Activated CD8-positive, alpha-beta T cell treated with anti-CD3 and anti-CD28 coated beads for 36 hours (primary cell): ENCODE data around the gene EIF6. TPM values are rescaled to one million over a fixed set of nuclear protein-coding genes. Genes with fewer than 3 reads are reported as not detected.

Experiments used
- ATAC-seq: fragments of 200-7000 bp; cut with Tn5 transposase; one replicate; pipeline ENCODE4 v1.10.0; 2021; ENCODE audit warnings: mild to moderate bottlenecking, moderate library complexity
- CTCF ChIA-PET: fragments of 350-600 bp; sonication (Branson Sonifier 250); formaldehyde crosslinking; loops from one replicate; lab custom pipeline; 2021; ENCODE audit warnings: antibody characterized with exemption; lab: Charles Lee
- POLR2A ChIA-PET: fragments of 350-600 bp; sonication (Branson Sonifier 250); formaldehyde crosslinking; loops from one replicate; lab custom pipeline; 2021; ENCODE audit warnings: antibody characterized with exemption; lab: Charles Lee
- DNase-seq: peaks from one replicate; pipeline ENCODE4 v3.0.0-alpha.2; 2020
- H3K27ac Mint-ChIP-seq: one replicate; pipeline ENCODE4 v1.8.0; 2021; ENCODE audit warnings: mild to moderate bottlenecking, mixed read lengths
- H3K27me3 Mint-ChIP-seq: one replicate; pipeline ENCODE4 v1.8.0; 2021; ENCODE audit warnings: mixed read lengths
- H3K36me3 Mint-ChIP-seq: one replicate; pipeline ENCODE4 v1.8.0; 2021; ENCODE audit warnings: low read depth, mixed read lengths
- H3K4me1 Mint-ChIP-seq: one replicate; pipeline ENCODE4 v1.8.0; 2021; ENCODE audit warnings: low read depth, mixed read lengths
- H3K4me3 Mint-ChIP-seq: one replicate; pipeline ENCODE4 v1.8.0; 2021; ENCODE audit warnings: mild to moderate bottlenecking, moderate library complexity, mixed read lengths
- H3K9me3 Mint-ChIP-seq: one replicate; pipeline ENCODE4 v1.8.0; 2021; ENCODE audit warnings: mixed read lengths
- CTCF ChIP-seq: fragments of 200-600 bp; IDR thresholded peaks from one replicate; pipeline ENCODE4 v1.8.0; 2022; ENCODE audit warnings: antibody characterized with exemption, mild to moderate bottlenecking
- intact Hi-C: fragments of 100-400 bp; cut with micrococcal nuclease; formaldehyde crosslinking; loops from one replicate; pipeline ENCODE4 v1.10.0; 2022
- total RNA-seq, 2 experiments: library from RNA; stranded (reverse); gene quantifications; one replicate each; pipeline ENCODE4 v1.2.3, GENCODE V29; 2021

Gene EIF6
- total RNA-seq, 2 experiments from 2014 or later = 132 to 144 TPM

GRCh38 chr20:35286077-35286898, 1.7 kb upstream of the EIF6 start:
- POLR2A ChIA-PET = interaction anchor here (0.6 to 1.2 kb wide), 3 partner anchors 13 to 675 kb away, joined by 3 read pairs; no protein-coding TSS in a partner anchor
- H3K4me1 Mint-ChIP-seq = peaks cover 30% of the 10 kb centered on the region

GRCh38 chr20:35285806-35286076, 1.2 kb upstream of the EIF6 start:
- no peak for ATAC-seq
- ChIA-PET POLR2A (interaction anchor here (1.2 kb wide), 1 partner anchor 18 kb away, joined by 3 read pairs; no protein-coding TSS in a partner anchor), CTCF (no interaction called here)
- peak overlapping the region; percentile 85 for H3K4me3 Mint-ChIP-seq
- H3K9me3 Mint-ChIP-seq = no peaks in the 10 kb centered on the region
- peak; percentile 21 for DNase-seq
- peak overlapping the region; percentile 92 for H3K27ac Mint-ChIP-seq
- H3K4me1 Mint-ChIP-seq = peaks cover 30% of the 10 kb centered on the region
- no peak for TF ChIP-seq CTCF
- no peaks in the 10 kb centered on the region for H3K27me3 Mint-ChIP-seq
- H3K36me3 Mint-ChIP-seq = peaks cover 21% of the 10 kb centered on the region
- intact Hi-C loops = no loop called here

More at GRCh38 chr20:35286077-35286898, 1.7 kb upstream of the EIF6 start:
- intact Hi-C loops = no loop called here
- DNase-seq = no peak
- no peak for ATAC-seq
- TF ChIP-seq CTCF = no peak
- H3K36me3 Mint-ChIP-seq = peaks cover 20% of the 10 kb centered on the region
- peak overlapping the region; percentile 92 for H3K27ac Mint-ChIP-seq
- CTCF ChIA-PET = interaction anchor here (1.7 kb wide), 1 partner anchor 17 kb away, joined by 7 read pairs; no protein-coding TSS in a partner anchor
- H3K9me3 Mint-ChIP-seq = no peaks in the 10 kb centered on the region
- no peaks in the 10 kb centered on the region for H3K27me3 Mint-ChIP-seq
- H3K4me3 Mint-ChIP-seq = peak overlapping the region; percentile 85

GRCh38 chr20:35284992-35285805, 627 bp upstream of the EIF6 start:
- Mint-ChIP-seq H3K27ac (peak overlapping the region; percentile 92), H3K36me3 (peaks cover 26% of the 10 kb centered on the region), H3K4me3 (peak overlapping the region; percentile 85), H3K27me3 (no peaks in the 10 kb centered on the region), H3K9me3 (no peaks in the 10 kb centered on the region), H3K4me1 (peaks cover 30% of the 10 kb centered on the region)
- no peak for DNase-seq
- no peak for ATAC-seq
- intact Hi-C loops = no loop called here
- no peak for TF ChIP-seq CTCF
- ChIA-PET POLR2A (interaction anchor here (0.5 to 1.5 kb wide), 10 partner anchors 14 to 1180 kb away, joined by 3 to 7 read pairs (median 4); partner anchors contain the start of genes CEP250, CPNE1, NCOA6 and RBM12), CTCF (interaction anchor here (0.8 to 3.1 kb wide), 7 partner anchors 9 to 412 kb away, joined by 3 to 22 read pairs (median 4); partner anchors contain the start of gene EDEM2)

DNA sequence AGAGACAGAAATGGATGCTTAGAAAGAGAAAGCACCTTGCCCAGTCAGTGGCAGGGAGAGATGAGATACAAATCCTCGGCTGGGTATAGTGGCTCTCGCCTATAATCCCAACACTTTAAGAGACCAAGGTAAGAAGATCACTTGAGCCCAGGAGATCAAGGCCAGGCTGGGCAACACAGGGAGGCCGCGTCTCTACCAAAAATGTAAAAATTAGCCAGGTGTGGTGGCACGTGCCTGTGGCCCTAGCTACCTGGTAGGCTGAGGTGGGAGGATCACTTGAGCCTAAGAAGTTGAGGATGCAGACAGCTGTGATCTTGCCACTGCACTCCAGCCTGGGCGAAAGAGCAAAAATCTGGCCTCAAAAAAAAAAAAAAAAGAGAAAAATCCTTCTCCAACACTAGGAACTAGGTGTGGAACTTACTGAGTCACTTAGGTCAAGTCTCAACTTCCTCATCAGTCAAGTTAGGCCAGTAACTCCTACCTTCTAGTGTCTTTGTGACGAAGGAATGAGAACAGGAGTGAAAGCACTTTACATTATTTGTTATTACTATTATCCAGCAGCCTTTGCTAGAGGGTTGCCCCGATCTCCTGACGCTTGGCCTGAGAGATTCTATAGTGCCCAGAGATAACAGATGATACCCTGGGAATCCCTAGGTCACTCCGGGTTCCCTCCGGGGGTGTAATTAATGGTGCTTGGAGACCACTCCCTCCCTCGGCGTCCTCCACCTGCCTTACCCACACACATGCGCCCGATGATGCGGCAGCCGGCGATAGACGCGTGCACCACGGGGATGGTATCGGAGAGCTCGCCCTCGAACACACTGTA, 918 bp downstream of the EIF6 start:
- CTCF ChIA-PET = interaction anchor here (0.9 to 3.1 kb wide), 9 partner anchors 15 to 410 kb away, joined by 3 to 22 read pairs (median 3); partner anchors contain the start of gene EDEM2
- H3K4me3 Mint-ChIP-seq = peak overlapping the region; percentile 85
- H3K27me3 Mint-ChIP-seq = no peaks in the 10 kb centered on the region
- H3K27ac Mint-ChIP-seq = peak overlapping the region; percentile 92
- peaks cover 40% of the 10 kb centered on the region for H3K36me3 Mint-ChIP-seq
- POLR2A ChIA-PET = interaction anchor here (0.6 to 1.5 kb wide), 12 partner anchors 11 to 670 kb away, joined by 3 to 6 read pairs (median 3); partner anchors contain the start of genes CEP250, CPNE1, RBM12 and SCAND1
- no peak for ATAC-seq
- intact Hi-C loops = no loop called here
- no peak for TF ChIP-seq CTCF
- no peaks in the 10 kb centered on the region for H3K9me3 Mint-ChIP-seq
- peak; percentile 46 for DNase-seq
- H3K4me1 Mint-ChIP-seq = peaks cover 30% of the 10 kb centered on the region
